ENCODE data around the gene MRPL14. TPM values are rescaled to one million over a fixed set of nuclear protein-coding genes. Genes with fewer than 3 reads are reported as not detected.

MRPL14 gene
- total and polyA plus RNA-seq, 2 of the 4 experiments (the other 2 are of a cell fraction), result 43.7 to 87.9 TPM

- no peaks in the 10 kb centered on the region for H3K9me3 ChIP-seq (ENCODE audit: control insufficient read depth, insufficient read depth, low read length)
- H2BK120ac ChIP-seq (ENCODE audit: low read depth, low read length), result no peak overlapping the region
- H3K4me2 ChIP-seq (ENCODE audit: low read depth, low read length), result no peak overlapping the region
- H2BK5ac ChIP-seq (ENCODE audit: low read depth, low read length, poor library complexity, severe bottlenecking), result no peak overlapping the region
- H4K8ac ChIP-seq (ENCODE audit: low read depth in 2 of 2, low read length in 2 of 2), result no peak overlapping the region
- no peak overlapping the region for H2BK15ac ChIP-seq (ENCODE audit: low read depth, low read length)
- TF ChIP-seq NFE2L2 (IDR thresholded peaks at IDR 0.05; ENCODE audit: low read depth, low read length) (no peak), CEBPB (IDR thresholded peaks at IDR 0.05; ENCODE audit: low read depth, low read length) (no peak), MAZ (IDR thresholded peaks at IDR 0.05; ENCODE audit: borderline replicate concordance, low read depth, low read length) (no peak), RAD21 (IDR thresholded peaks at IDR 0.05; ENCODE audit: low read length) (no peak), MXI1 (IDR thresholded peaks at IDR 0.05; ENCODE audit: borderline replicate concordance, low read depth, low read length) (no peak), SMC3 (IDR thresholded peaks at IDR 0.05; ENCODE audit: low read depth, low read length) (no peak), RCOR1 (IDR thresholded peaks at IDR 0.05; ENCODE audit: insufficient replicate concordance, low read length) (no peak), FOS (IDR thresholded peaks at IDR 0.05; ENCODE audit: low read depth, low read length) (no peak), MAFK (IDR thresholded peaks at IDR 0.05; ENCODE audit: low read depth, low read length) (no peak), POLR2A (IDR thresholded peaks at IDR 0.05; ENCODE audit: low read depth, low read length) (no peak)
- TF ChIP-seq, protein P1, sequence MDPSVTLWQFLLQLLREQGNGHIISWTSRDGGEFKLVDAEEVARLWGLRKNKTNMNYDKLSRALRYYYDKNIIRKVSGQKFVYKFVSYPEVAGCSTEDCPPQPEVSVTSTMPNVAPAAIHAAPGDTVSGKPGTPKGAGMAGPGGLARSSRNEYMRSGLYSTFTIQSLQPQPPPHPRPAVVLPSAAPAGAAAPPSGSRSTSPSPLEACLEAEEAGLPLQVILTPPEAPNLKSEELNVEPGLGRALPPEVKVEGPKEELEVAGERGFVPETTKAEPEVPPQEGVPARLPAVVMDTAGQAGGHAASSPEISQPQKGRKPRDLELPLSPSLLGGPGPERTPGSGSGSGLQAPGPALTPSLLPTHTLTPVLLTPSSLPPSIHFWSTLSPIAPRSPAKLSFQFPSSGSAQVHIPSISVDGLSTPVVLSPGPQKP (IDR thresholded peaks at IDR 0.05; ENCODE audit: borderline replicate concordance, low read depth, low read length), result no peak
- TF ChIP-seq, protein P2, sequence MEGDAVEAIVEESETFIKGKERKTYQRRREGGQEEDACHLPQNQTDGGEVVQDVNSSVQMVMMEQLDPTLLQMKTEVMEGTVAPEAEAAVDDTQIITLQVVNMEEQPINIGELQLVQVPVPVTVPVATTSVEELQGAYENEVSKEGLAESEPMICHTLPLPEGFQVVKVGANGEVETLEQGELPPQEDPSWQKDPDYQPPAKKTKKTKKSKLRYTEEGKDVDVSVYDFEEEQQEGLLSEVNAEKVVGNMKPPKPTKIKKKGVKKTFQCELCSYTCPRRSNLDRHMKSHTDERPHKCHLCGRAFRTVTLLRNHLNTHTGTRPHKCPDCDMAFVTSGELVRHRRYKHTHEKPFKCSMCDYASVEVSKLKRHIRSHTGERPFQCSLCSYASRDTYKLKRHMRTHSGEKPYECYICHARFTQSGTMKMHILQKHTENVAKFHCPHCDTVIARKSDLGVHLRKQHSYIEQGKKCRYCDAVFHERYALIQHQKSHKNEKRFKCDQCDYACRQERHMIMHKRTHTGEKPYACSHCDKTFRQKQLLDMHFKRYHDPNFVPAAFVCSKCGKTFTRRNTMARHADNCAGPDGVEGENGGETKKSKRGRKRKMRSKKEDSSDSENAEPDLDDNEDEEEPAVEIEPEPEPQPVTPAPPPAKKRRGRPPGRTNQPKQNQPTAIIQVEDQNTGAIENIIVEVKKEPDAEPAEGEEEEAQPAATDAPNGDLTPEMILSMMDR (conservative IDR thresholded peaks at IDR 0.05; ENCODE audit: low read depth, low read length), result no peak
- TF ChIP-seq, protein P3, sequence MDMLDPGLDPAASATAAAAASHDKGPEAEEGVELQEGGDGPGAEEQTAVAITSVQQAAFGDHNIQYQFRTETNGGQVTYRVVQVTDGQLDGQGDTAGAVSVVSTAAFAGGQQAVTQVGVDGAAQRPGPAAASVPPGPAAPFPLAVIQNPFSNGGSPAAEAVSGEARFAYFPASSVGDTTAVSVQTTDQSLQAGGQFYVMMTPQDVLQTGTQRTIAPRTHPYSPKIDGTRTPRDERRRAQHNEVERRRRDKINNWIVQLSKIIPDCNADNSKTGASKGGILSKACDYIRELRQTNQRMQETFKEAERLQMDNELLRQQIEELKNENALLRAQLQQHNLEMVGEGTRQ (IDR thresholded peaks at IDR 0.05; ENCODE audit: low read depth, low read length), result no peak
- ChIA-PET POLR2A (ENCODE audit: unreplicated experiment) (no interaction called here), CTCF (no interaction called here)
- H4K20me1 ChIP-seq (ENCODE audit: insufficient read depth, low read length), result peaks cover 4% of the 10 kb centered on the region; the same call in 1 of the 2 replicates
- H2AK5ac ChIP-seq (ENCODE audit: low read depth, low read length), result no peak overlapping the region
- H3K9me1 ChIP-seq (ENCODE audit: insufficient read depth, low read length), result 0 out of 2 replicates have a peak, but pooled peaks cover 2% of the 10 kb centered on the region
- no peak overlapping the region for H3K23ac ChIP-seq (ENCODE audit: low read depth, low read length)
- no peak overlapping the region for H3K18ac ChIP-seq (ENCODE audit: low read depth, low read length)
- no peak for DNase-seq
- H4K5ac ChIP-seq (ENCODE audit: low read depth, low read length), result no peak overlapping the region
- H3K9ac ChIP-seq (ENCODE audit: low read depth, low read length), result no peak overlapping the region
- H3K14ac ChIP-seq (replicated peaks; ENCODE audit: low read depth, low read length), result no peak overlapping the region
- dilution Hi-C loops (cut with HindIII; ENCODE audit: low sequenced_read_pairs, unreplicated experiment) (no loop called here), in situ Hi-C loops (cut with MboI; ENCODE audit: low sequenced_read_pairs) (no loop called here), intact Hi-C loops (cut with micrococcal nuclease) (no loop called here)
- H3K79me1 ChIP-seq (ENCODE audit: low read depth in 1 of 2, low read length in 2 of 2), result no peaks in the 10 kb centered on the region
- no peak overlapping the region for H2BK20ac ChIP-seq (ENCODE audit: low read depth, low read length)
- no peaks in the 10 kb centered on the region for H3K27me3 ChIP-seq (ENCODE audit: control insufficient read depth, insufficient read depth, low read length)
- BruUV-seq (replicated peaks), result no TSS peak
- H3K56ac ChIP-seq (ENCODE audit: extremely low read depth, insufficient read depth, low read length), result no peak overlapping the region
- no peak overlapping the region for H3K4ac ChIP-seq (ENCODE audit: low read depth, low read length)
- H3K36me3 ChIP-seq (ENCODE audit: control insufficient read depth, insufficient read depth, low read length), result peaks cover 3% of the 10 kb centered on the region; the same call in 1 of the 2 replicates
- no peak overlapping the region for H2AFZ ChIP-seq (replicated peaks; ENCODE audit: low read length, poor library complexity)
- no peak for ATAC-seq (ENCODE audit: low read depth)
- WGBS, 2 experiments (ENCODE audit: extremely low coverage in 2 of 2, insufficient read length in 1 of 2), result no CpG with 5 or more reads among the region's 11 CpGs
- no peak overlapping the region for H3K27ac ChIP-seq (ENCODE audit: insufficient read depth, low read length)
- no peak overlapping the region for H2AK9ac ChIP-seq (replicated peaks; ENCODE audit: low read depth, low read length, poor library complexity)
- no peak overlapping the region for H4K91ac ChIP-seq (ENCODE audit: insufficient read depth, low read depth, low read length)
- no peak overlapping the region for H3K4me3 ChIP-seq (ENCODE audit: insufficient read depth, low read depth, low read length)
- no peaks in the 10 kb centered on the region for H3K4me1 ChIP-seq (ENCODE audit: control insufficient read depth, insufficient read depth, low read length)
Observed at GRCh38 chr6:44157152-44157521, 29.9 kb upstream of the MRPL14 start.

Measured in IMR-90 (cell line).